Gastroesophageal sphincter (tissue), 4 donors: ENCODE results near the gene USP43. TPM values are rescaled to one million over a fixed set of nuclear protein-coding genes. Genes with fewer than 3 reads are reported as not detected.
"Not testable (repeated sequence)": the region's sequence is repeated elsewhere in the genome, so short reads cannot be mapped to it uniquely, and the experiment has no call there.

Experiments
- ATAC-seq: fragments of 150-250 bp; one replicate; pipeline ENCODE4 v1.9.1; 2016; ENCODE audit warnings: mild to moderate bottlenecking, moderate library complexity
- H3K27ac ChIP-seq, 4 donors: fragments of 200-600 bp; sonication (generic) in 3 of 4; 1 replicate in 3 of 4; 2 replicates in 1 of 4; pipeline ENCODE4 v1.5.1; 2016 to 2019
- H3K27me3 ChIP-seq: fragments of 200-600 bp; sonication (generic); one replicate; pipeline ENCODE4 v1.5.1; 2019
- H3K36me3 ChIP-seq, 2 donors: fragments of 200-600 bp; sonication (generic); one replicate each; pipeline ENCODE4 v1.5.1; 2019; ENCODE audit warnings: control low read depth in 1 of 2
- H3K4me1 ChIP-seq, 3 donors: fragments of 200-600 bp; sonication (generic); 1 replicate in 2 of 3; 2 replicates in 1 of 3; pipeline ENCODE4 v1.5.1; 2016 to 2019; ENCODE audit warnings: control low read depth in 2 of 3
- H3K4me3 ChIP-seq, 2 donors: fragments of 200-600 bp; sonication (generic); one replicate each; pipeline ENCODE4 v1.5.1; 2019; ENCODE audit warnings: mild to moderate bottlenecking in 1 of 2, moderate library complexity in 1 of 2
- H3K9me3 ChIP-seq, 3 donors: fragments of 200-600 bp; sonication (generic); one replicate each; pipeline ENCODE4 v1.5.1; 2017 to 2019; ENCODE audit warnings: control low read depth in 2 of 3
- CTCF ChIP-seq, 4 experiments: fragments of 200-600 bp in 2 of 4; fragments of 450-650 bp in 2 of 4; sonication (generic) in 1 of 4; IDR thresholded peaks; one replicate each; pipeline ENCODE4 v1.5.1; 2017 to 2019; ENCODE audit warnings: antibody characterized with exemption in 4 of 4, mild to moderate bottlenecking in 2 of 4, moderate library complexity in 2 of 4
- EP300 ChIP-seq: sonication (generic); formaldehyde crosslinking; IDR thresholded peaks from one replicate; pipeline ENCODE4 v1.6.1; 2017; ENCODE audit warnings: antibody characterized with exemption, mild to moderate bottlenecking
- POLR2A ChIP-seq, 2 donors: fragments of 450-650 bp; IDR thresholded peaks; one replicate each; pipeline ENCODE4 v1.6.1; 2017; ENCODE audit warnings: antibody characterized with exemption in 2 of 2, mild to moderate bottlenecking in 2 of 2, moderate library complexity in 1 of 2
- POLR2AphosphoS5 ChIP-seq: sonication (generic); formaldehyde crosslinking; IDR thresholded peaks from one replicate; pipeline ENCODE4 v1.6.1; 2017; ENCODE audit warnings: antibody characterized with exemption
- WGBS, 2 donors: methylation state at CpG; one replicate each; pipeline ENCODE4 v1.1.5; 2018; ENCODE audit warnings: low coverage in 1 of 2; 5-methylcytosine and 5-hydroxymethylcytosine counted together
- total RNA-seq, 4 donors: library from RNA; depleted of rRNA; stranded (reverse); fragments of >200 nt; gene quantifications; one replicate each; pipeline ENCODE4 v1.1.0, GENCODE V29; 2016

Gene USP43
- total RNA-seq, 4 donors from 2014 or later, result 0.17 to 0.27 TPM; not detected in 2

GRCh38 chr17:9632741-9633140 lies 12.6 kb upstream of the USP43 start:
- H3K27ac ChIP-seq, result no peak overlapping the region
- ATAC-seq, result no peak
- H3K9me3 ChIP-seq, result no peaks in the 10 kb centered on the region
- H3K36me3 ChIP-seq, result no peaks in the 10 kb centered on the region
- TF ChIP-seq POLR2AphosphoS5, result no peak
- no peak for TF ChIP-seq CTCF (IDR thresholded peaks at IDR 0.05)
- no peak for TF ChIP-seq EP300
- no peak for TF ChIP-seq POLR2A (IDR thresholded peaks at IDR 0.05)
- H3K27me3 ChIP-seq, result peaks cover 33% of the 10 kb centered on the region
- no peak overlapping the region for H3K4me3 ChIP-seq
- WGBS, 2 donors, result 90 to 93% methylated on average over 11 of the region's 11 CpGs
- H3K4me1 ChIP-seq, result no peaks in the 10 kb centered on the region

- TF ChIP-seq POLR2A (IDR thresholded peaks at IDR 0.05), result no peak
- no peak for TF ChIP-seq CTCF (IDR thresholded peaks at IDR 0.05)
- no peak for TF ChIP-seq EP300
- TF ChIP-seq POLR2AphosphoS5, result no peak
- no peak overlapping the region for H3K27ac ChIP-seq
- no peaks in the 10 kb centered on the region for H3K4me1 ChIP-seq
- H3K27me3 ChIP-seq, result peaks cover 53% of the 10 kb centered on the region
- no peak overlapping the region for H3K4me3 ChIP-seq
- no peak for ATAC-seq
- no peaks in the 10 kb centered on the region for H3K36me3 ChIP-seq
- no peaks in the 10 kb centered on the region for H3K9me3 ChIP-seq
- 76 to 100% methylated on average over 6 of the region's 6 CpGs for WGBS, 2 donors
Measured at GRCh38 chr17:9635340-9635739, 10.0 kb upstream of the USP43 start.

GRCh38 chr17:9636501-9636900 lies 8.8 kb upstream of the USP43 start:
- H3K4me1 ChIP-seq, result no peaks in the 10 kb centered on the region
- TF ChIP-seq EP300 (no peak), POLR2AphosphoS5 (no peak), POLR2A (IDR thresholded peaks at IDR 0.05) (no peak), CTCF (IDR thresholded peaks at IDR 0.05) (no peak)
- no peak overlapping the region for H3K4me3 ChIP-seq
- no peak for ATAC-seq
- no peaks in the 10 kb centered on the region for H3K36me3 ChIP-seq
- H3K27me3 ChIP-seq, result peaks cover 65% of the 10 kb centered on the region
- H3K27ac ChIP-seq, result no peak overlapping the region
- 86% methylated on average over 12 of the region's 12 CpGs; no CpG with 5 or more reads in 1 of the 2 donors for WGBS, 2 donors
- H3K9me3 ChIP-seq, result no peaks in the 10 kb centered on the region

GRCh38 chr17:9640388-9640787 lies 4.9 kb upstream of the USP43 start:
- H3K36me3 ChIP-seq, H3K27ac ChIP-seq, H3K4me3 ChIP-seq, H3K9me3 ChIP-seq, ATAC-seq: not testable (repeated sequence)
- peaks cover 0 to 12% (median 7%) of the 10 kb centered on the region in 3 donors for H3K4me1 ChIP-seq
- H3K27me3 ChIP-seq, result peaks cover 81% of the 10 kb centered on the region
- 74 to 100% methylated on average over 1 to 4 of the region's 5 CpGs for WGBS, 2 donors

GRCh38 chr17:9643611-9644010 lies 1.7 kb upstream of the USP43 start:
- WGBS, 2 donors, result 72 to 93% methylated on average over 5 of the region's 5 CpGs
- H3K9me3 ChIP-seq, result no peaks in the 10 kb centered on the region
- TF ChIP-seq CTCF (IDR thresholded peaks at IDR 0.05), result no peak
- TF ChIP-seq POLR2AphosphoS5, result no peak
- no peak for TF ChIP-seq EP300
- no peak for TF ChIP-seq POLR2A (IDR thresholded peaks at IDR 0.05)
- H3K27ac ChIP-seq, result no peak overlapping the region
- H3K4me3 ChIP-seq, result no peak overlapping the region
- H3K27me3 ChIP-seq, result peaks cover 89% of the 10 kb centered on the region
- peaks cover 0 to 24% (median 11%) of the 10 kb centered on the region in 3 donors for H3K4me1 ChIP-seq
- no peaks in the 10 kb centered on the region for H3K36me3 ChIP-seq
- no peak for ATAC-seq
